Middle frontal gyrus (tissue), 1 donor: ENCODE data around the gene ATP2C2.

Experiments used
- DNase-seq: peaks from one replicate; pipeline ENCODE4 v3.0.0-alpha.2; 2015; ENCODE audit warnings: low spot score; ENCODE audit errors: extremely low spot score

ATP2C2 gene

DNA sequence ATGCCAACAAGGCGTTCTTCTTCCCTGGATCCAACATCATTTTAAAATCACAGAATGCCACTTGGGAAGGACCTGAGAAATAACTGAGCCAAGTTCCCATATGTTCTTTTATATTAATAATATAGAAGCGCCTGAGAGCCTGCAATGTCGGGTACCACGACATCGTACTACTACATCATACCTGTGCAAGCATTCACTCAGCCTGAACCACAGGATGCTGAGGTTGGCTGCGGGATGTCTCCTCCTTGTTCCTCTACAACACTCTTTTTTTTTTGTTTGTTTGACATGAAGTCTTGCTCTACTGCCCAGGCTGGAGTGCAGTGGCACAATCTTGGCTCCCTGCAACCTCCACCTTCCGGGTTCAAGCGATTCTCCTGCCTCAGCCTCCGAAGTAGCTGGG, 2.1 kb upstream of the ATP2C2 start:
- no peak for DNase-seq

DNA sequence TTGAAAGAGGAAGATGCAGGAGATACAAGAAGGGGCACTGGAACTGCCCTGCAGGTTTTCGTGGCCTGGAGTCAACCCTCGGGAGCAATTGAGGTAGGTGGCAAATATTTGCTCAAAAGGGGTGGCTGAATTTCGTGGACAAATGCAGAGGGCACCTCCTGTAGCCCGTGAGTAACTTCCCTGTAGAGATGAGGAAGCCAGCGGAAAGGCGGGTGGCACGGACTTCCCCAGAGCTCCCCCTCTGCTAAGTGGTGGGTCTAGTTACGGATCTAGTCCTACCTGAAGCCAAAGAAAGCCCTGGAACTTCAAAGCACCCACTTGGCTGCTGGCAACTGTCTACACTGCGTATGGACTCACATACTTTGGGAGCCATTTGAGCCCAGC, 1.0 kb upstream of the ATP2C2 start:
- no peak for DNase-seq

DNA sequence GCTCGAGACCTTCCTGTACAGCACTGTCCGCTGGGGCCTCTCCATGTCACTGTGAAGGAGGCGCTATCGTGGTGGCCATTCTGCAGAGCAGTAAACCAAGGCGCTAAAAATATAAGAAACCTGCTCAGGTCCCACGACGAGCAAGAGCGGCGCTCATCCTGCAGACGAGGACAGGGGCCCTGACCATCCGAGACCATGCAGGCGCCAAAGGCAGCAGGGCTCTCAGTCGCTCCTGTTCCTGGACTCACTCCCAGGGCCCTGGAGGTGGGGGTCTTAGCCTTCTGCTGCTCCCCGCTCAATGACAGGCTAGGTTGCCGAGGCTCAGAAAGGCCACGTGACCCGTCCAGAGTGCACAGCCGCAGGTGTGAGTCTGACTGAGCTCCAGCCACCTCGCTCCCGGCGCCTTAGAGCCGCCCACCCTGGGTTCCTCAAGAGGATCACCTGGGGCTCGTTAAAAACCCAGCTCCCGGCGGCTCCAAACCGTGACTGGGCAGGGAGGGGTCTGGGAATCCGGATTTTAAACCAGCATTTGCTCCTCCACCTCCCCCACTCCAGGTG, 509 bp upstream of the ATP2C2 start:
- no peak for DNase-seq

DNA sequence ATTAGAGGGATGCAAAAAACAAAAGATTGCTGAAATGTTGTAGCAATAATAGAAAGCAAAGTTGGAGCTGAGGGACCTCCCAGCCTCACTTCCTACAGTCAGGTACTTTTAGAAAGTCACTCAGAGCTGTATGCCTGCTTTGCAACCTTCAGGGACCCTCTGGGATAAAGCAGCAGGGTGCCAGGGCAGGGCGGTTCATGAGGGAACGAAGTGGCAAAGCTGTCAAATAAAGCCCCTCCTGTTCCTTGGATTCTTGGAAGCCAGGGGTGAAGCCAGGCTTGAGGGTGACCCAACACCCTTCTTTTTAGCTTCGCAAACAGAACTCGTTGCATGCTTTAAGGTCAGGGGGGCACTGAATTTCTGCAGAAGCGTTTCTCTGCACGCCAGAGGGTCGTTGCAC, 767 bp downstream of the ATP2C2 start:
- no peak for DNase-seq

DNA sequence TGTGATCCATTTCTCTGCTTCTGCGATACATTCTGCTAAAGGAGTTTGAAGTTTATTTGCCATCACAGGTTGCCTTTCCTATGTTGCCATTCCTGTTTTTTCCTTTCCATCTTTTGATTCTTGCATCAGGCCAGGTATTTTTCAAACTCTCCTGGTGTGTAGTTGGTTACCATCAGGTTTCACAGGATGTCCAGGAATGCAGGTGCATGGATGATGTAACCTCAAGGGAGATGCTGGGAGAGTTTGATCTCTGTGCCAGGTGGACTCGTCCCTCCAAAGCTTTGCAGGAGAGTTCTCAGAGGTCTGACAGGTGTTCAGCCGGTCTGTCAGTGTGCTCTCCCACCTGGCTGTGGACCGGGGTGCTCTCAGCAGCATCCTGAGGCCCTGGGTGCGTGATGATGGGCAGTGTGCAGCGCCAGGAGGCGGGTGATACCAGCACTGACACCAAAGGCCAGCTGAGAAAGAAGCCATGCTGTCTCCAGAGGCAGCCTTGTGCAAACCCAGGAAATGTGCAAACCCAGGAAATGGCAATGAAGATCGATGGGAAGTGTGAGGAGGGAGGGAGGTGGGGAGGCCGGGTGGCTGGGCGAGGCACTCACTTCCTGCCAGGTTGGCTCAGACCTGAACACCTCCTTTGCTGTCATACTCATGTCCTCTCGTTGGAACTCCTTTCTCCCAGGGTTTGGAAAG, 1.7 kb downstream of the ATP2C2 start:
- DNase-seq, result no peak

DNA sequence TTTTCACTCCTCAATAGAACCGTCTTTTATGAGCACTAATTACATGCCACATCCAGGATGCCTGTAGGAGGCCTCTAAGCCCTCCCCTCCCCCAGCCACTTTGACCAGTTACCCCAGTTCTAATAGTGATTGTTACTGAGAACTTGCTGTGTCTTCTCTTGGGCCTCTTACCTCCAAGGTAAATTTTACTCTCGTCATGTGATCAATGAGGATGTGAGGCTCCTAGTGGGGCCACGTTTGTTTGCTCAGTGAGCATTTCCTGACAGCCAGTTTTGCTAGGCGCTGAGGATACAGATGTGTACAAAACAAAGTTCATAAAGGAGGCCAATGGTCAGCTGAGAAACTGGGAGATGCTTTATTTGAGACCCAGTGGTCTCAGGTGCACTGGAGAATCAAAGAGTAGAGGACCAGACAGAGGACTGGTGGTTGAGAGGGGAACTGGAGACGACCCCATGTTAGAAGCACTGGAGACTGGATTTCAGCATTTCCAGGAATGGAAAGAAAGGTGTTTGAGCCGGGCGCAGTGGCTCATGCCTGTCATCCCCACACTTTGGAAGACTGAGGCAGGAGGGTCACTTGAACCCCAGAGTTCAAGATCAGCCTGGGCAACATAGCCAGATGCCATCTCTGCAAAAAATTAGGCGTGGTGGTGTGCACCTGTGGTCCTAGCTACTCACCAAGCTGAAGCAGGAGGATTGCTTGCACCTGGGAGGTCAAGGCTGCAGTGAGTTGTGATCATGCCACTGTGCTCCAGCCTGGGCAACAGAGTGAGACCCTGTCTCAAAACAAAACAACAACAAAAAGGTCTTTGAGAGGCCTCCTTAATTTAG, 2.6 kb downstream of the ATP2C2 start:
- no peak for DNase-seq

DNA sequence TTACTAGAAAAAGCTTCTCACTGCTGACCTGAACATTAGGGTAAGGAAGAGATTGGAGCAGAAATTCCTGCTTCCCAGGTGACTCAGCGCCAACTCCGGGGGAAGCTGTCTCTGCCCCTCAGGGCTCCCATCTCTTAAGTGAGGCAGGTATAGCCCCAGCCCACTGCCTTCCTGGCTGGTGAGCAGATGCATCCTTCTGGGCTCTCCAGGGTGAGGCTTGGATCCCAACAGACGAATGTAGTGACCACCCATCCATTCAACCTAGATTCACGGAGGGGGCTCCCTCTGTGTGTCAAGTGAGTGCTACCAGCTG, 3.2 kb downstream of the ATP2C2 start:
- no peak for DNase-seq

DNA sequence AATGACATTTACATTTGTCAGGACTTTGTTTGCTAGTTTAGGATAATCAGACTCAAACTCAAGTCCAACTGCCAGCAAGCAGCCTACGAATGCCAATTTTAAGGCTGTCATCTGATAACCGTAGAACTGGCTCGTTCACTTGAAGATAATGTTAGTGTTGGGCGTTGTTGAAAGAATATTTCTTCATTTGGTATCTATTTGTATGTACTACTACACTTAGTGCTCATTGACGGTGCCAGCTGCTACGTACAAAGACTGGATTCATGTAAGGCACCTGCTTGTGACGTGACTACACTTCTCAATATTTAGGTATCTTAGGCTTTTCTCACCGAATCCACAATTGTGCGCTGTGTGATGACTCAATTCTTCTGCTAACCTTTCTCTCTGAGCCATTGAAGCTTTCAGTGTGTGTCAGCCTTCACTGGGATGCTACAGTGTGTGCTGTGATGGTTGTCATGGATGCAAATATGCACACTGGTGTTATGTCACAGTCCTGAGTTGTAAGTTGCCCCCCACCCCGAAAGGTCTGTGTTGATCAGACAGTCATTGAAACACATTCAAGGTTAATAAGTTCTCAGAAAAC, 5.7 kb downstream of the ATP2C2 start:
- DNase-seq, result no peak

DNA sequence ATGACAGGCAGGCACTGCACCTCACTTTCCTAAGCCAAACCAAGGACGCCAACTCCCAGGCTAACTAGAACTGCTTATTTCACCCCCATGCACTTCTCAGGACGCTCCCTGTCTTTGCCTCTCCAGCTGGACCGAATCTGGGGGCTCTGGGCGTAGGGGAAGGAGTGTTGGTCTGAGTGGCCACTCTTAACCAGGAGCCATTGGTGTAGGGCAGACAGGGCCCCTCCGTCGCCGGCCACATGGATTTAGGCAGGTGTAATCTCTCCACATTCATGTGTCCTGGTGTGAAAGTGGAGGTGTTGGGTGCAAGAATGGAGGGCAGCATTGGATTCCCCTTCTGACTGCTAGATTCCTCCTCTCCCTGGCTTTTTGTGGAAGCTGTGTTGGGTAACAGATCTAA, 9.8 kb downstream of the ATP2C2 start:
- DNase-seq, result no peak

DNA sequence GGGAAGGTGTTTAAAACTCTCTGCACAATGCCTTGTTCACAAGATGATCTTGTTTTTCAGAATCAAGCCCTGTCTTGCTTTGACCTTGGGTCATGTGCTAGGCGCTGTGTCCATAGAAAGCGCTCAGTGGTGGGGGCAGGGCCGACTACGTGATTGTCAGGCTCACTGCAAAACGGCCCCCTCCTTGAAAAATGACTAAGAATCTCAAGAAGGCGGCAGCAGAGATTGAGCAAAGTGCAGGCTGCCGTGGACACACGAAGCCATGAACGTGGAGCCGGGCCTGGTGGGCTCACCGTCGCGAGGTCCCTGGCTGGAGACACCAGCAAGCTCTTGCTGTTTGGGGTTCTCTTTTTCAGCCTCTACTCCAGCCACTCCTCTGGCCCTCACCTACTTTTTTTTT, 10.2 kb downstream of the ATP2C2 start:
- DNase-seq, result no peak

DNA sequence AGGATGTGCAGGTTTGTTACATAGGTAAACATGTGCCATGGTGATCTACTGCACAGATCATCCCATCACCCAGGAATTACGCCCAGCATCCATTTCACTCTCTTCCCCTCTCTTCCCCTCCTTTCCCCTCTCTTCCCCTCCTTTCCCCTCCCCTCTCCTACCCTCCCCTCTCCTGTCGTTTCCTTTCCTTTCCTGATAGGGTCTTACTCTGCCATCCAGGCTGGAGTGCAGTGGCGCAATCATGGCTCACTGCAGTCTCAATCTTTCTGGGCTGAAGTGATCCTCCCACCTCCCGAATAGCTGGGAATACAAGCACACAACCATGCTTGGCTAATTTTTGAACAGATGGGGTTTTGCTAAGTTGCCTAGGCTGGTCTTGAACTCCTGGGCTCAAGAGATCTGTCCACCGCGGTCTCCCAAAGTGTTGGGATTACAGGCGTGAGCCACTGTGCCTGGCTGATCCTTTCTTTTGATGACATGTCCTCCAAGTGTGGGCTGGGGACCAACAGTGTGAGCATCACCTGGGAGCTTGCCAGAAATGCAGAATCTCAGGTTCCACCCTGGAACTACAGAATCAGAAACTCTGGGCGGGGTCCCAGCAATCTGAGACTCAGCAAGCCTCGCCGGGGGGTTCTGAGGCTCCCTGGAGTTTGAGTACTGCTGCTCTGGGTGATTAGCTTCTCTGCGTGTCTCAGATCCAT, 10.8 kb downstream of the ATP2C2 start:
- DNase-seq, result no peak

DNA sequence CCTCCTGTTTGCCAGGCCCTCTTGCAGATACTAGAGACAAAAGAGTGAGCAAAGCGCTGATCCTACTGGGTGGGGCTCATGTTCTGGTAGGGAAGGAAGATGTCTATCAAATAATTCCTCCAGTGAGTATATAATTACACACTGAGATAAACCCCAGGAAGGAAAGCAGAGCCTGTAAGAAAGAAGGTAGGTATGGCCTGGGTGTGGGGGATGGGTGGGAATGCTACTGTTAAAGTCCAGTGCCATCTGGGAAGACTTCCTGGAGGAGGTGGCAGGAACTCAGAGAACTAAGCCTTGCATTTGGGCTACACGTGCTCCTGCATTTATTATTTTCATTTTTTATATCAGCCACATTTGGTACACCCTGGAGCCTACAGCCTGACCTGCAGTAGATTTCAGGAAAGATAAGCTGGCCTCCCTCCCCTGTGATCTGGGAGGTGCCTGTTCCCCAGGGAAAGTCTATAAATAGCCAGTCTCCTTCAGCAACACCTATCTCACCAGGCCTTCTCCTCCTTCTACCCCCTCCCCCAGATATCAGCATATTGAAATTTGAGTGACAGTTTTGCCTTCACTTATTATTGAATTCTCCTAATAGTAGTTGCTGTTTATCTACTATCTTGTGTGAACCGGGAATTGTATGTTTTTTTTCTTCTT, 11.5 kb downstream of the ATP2C2 start:
- no peak for DNase-seq

DNA sequence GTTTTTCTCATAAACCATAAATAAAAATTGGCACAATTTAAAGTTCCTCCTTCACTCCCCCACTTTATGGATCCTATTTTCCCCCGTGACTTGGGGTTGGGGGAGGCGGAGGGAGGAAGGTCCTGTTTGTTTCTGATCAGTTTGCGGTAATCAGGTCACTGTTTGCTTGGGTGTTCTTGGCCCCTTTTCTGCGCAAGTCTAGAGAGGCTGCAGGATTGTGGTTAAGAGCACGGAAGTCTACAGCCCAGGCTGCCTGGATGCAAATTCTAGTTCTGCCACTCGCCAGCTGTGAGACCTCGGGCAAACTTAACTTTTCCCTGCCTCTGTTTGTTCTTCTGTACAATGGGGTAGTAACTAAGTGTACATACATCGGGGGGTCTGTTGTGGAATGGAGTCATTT, 12.1 kb downstream of the ATP2C2 start:
- no peak for DNase-seq

DNA sequence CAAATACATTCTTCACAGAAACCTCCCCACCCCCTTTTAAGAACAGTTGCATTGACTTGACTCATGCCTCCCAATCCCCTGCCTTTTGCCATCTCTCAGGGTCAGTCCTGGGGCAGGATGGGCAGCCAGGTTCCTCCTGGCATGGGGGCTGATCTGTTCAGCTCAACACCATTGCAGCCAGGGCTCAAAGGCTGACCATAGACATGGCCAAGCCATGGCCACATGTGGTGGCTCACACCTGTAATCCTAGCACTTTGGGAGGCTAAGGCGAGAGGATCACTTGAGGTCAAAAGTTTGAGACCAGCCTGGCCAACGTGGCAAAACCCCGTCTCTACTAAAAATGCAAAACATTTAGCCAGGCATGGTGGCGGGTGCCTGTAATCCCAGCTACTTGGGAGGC, 14.1 kb downstream of the ATP2C2 start:
- no peak for DNase-seq

DNA sequence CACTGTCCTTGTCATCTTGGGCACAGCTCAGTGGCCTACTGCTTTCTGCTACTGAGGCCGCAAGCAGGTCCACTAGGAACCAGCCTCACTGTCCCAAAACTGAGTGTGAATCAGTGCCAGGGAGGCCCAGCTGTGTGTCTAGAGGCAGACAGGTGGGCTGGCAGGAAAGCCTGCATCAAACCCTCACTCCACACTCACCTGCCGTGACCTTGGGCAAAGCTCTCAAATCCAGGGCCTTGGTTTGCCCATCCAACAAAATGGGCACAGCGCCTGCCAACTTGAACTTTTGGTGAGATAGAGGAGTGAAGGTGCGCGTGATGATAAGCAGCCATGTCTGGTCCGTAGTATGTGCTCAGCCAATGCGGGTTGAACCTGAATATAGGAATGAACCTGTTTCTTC, 14.8 kb downstream of the ATP2C2 start:
- DNase-seq, result no peak

DNA sequence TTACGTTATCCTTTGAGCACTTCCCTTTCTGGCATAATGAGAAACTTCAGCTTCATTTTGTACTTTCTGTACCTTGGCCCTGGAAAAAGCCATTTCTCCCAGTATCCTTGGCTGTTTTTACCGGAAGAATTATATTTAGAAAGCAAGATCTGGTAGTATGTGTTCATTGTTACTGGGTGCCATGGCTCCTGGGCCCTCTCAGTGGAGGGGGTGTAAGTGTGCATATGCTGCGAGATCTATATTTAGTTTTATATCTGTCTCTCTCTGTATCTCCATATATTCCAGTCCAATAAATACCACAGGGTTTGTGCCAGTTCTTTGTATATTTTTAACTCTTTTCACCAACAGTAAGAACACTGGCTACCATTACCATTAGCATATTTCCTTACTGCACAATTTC, 17.7 kb downstream of the ATP2C2 start:
- DNase-seq, result no peak

DNA sequence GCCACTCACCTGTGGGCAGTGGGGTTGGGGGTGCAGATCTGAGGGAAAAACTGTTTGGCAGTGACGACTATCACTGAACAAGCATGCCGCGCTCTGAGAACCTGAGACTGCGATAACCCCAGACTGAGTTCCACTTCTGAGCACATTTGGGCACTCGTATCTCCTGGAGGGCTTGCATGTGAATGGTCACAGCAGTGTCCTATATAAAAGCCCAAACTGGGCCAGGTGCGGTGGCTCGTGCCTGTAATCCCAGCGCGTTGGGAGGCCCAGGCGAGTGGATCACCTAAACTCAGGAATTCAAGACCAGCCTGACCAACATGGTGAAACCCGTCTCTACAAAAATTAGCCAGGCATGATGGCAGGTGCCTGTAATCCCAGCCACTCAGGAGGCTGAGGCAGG, 18.7 kb downstream of the ATP2C2 start:
- DNase-seq, result no peak

DNA sequence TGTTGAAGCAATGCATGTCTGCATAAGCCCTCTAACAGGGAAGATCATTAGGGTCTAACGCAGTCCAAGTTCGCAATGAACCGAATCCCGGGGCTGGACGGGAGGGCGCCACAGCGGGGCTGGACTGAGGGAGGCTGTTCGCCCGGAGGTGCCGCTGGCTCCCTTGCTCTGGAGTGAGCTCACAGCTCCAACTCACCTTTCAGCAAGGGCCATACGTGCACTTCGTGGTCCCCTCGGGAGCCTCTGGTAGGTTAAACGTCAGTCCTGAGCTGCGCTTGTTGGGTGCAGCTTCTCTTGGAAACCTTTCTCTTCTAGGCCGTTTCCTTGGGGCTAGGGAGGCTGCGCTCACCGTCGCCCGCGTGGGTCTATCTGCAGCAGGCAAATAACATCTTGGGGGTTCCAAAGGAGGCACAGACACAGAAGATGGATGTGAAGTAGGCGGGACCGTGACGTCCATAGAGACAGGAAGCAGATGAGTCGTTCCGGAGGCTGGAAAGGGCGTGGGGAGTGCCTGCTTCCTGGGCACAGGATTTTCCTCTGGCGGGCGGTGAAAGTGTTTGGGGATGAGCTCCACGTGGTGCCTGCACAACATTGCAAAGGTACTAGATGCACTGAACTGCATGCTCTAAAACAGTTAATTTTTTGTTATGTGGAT, 21.9 kb downstream of the ATP2C2 start:
- no peak for DNase-seq

DNA sequence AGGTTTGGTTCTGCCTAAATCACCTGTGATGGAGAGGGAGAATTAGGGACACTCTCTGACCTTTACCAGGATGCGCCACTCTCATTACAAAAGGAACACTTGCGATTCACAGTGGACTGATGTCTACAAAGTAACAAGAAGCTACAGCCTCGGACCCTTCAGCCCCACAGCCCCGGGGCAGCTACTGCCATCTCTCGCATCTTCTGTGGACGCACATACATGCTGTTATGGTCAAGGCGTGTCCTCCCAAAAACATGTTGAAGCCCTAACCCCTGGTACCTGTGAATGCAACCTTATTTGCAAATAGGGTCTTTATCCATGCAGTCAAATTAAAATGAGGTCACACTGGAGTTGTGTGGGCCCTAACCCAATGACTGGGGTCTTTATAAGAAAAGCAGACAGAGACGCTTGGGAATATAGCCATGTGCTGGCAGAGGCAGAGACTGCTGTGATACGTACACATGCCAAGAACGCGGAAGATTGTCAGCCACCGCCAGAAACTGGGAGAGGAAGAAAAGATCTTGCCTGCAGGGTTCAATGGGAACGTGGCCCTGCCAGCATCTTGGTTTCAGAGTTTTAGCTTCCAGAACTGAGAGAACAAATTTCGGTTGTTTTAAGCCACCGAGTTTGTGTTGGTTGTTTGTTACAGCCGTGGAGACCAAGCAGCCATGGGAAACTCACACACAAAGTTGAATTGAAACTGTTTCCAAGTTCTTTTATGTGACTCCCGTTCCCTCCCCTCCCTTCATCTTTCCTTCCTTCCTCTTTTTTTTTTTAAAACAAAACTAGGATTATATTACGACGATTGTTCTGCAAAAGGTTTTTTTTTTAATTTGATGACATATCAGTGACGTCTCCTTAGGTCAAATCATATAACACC, 23.1 kb downstream of the ATP2C2 start:
- DNase-seq, result no peak

DNA sequence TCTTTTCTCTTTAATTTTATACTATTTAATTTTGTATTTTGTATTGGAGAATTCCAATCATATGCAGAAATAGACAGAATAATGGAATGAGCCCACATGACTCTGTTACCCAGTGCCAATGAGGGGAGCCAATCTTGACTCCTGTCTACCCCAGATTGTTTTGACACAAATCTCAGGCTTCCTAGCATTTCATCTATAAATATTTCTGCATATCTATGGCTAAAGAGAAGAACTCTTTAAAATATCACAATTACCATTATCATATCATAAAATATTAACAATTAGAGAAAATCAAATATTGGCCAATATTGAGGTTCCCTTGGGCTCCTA, 23.7 kb downstream of the ATP2C2 start:
- no peak for DNase-seq
